HepG2 (cell line): ENCODE measurements around the gene BCAS3. TPM values are rescaled to one million over a fixed set of nuclear protein-coding genes. Genes with fewer than 3 reads are reported as not detected.

Experiments
- KIAA2018 ChIP-seq: sonication (generic); formaldehyde crosslinking; IDR thresholded peaks from 2 replicates; pipeline ENCODE4 v1.5.0; 2020; ENCODE audit warnings: mild to moderate bottlenecking, missing genetic modification reagents, borderline replicate concordance
- MED13 ChIP-seq: sonication (generic); formaldehyde crosslinking; IDR thresholded peaks from 2 replicates; pipeline ENCODE4 v1.5.0; 2020; ENCODE audit warnings: missing genetic modification reagents
- SRSF4 ChIP-seq: fragments of 200-400 bp; formaldehyde crosslinking; IDR thresholded peaks from one replicate; pipeline ENCODE4 v1.6.1; 2018; ENCODE audit warnings: mild to moderate bottlenecking, low read depth, low read length, moderate library complexity; ENCODE audit not compliant: poor library complexity, severe bottlenecking
- ZFX ChIP-seq: sonication (generic); formaldehyde crosslinking; IDR thresholded peaks from 2 replicates; pipeline ENCODE4 v1.4.0; 2020; ENCODE audit warnings: mild to moderate bottlenecking, low read depth, missing genetic modification reagents, moderate library complexity
- ZNF407 ChIP-seq: sonication (generic); formaldehyde crosslinking; IDR thresholded peaks from one replicate; pipeline ENCODE4 v1.5.1; 2020; ENCODE audit warnings: mild to moderate bottlenecking, missing genetic modification reagents; ENCODE audit errors: not compliant biosample characterization
- ZNF512B ChIP-seq: sonication (generic); formaldehyde crosslinking; IDR thresholded peaks from 2 replicates; pipeline ENCODE4 v1.5.1; 2020; ENCODE audit warnings: missing genetic modification reagents, mild to moderate bottlenecking, borderline replicate concordance
- ZNF564 ChIP-seq: sonication (generic); formaldehyde crosslinking; IDR thresholded peaks from 2 replicates; pipeline ENCODE4 v1.8.1; 2023; ENCODE audit warnings: mild to moderate bottlenecking, missing genetic modification reagents
- ZNF660 ChIP-seq: sonication (generic); formaldehyde crosslinking; IDR thresholded peaks from 2 replicates; pipeline ENCODE4 v1.5.1; 2020; ENCODE audit warnings: mild to moderate bottlenecking, low read depth, missing genetic modification reagents, borderline replicate concordance
- polyA plus RNA-seq, 8 experiments: library from polyadenylated mRNA; depleted of rRNA in 3 of 8; stranded (reverse) in 7 of 8; unstranded in 1 of 8; fragments of >200 nt; fragmentation: Illumina TruSeq in 4 of 8; extraction: Trizol in 4 of 8; gene quantifications; 2 replicates each; pipeline versions ENCODE4 v1.2.1 to v1.2.3, GENCODE V29; 2011 to 2016; ENCODE audit warnings: low read depth in 4 of 8, missing spikeins in 1 of 8, mixed read lengths in 1 of 8; ENCODE audit not compliant: insufficient read depth in 1 of 8
- total RNA-seq, 5 experiments: library from RNA; depleted of rRNA; stranded (reverse); fragments of >200 nt; fragmentation: Illumina TruSeq; extraction: Trizol; gene quantifications; 2 replicates each; pipeline ENCODE4 v1.2.3, GENCODE V29; 2016; ENCODE audit warnings: low read depth in 1 of 5

The BCAS3 gene
- total and polyA plus RNA-seq, 2 of the 13 experiments (the other 11 are each of a cell fraction or from before 2014, with no cell fraction given) = 10.7 to 11.2 TPM

GRCh38 chr17:61394630-61395408 lies 717.2 kb downstream of the BCAS3 start (continued):
- no peak for TF ChIP-seq KIAA2018 (CRISPR knock-in tag)
- TF ChIP-seq ZNF512B (CRISPR knock-in tag) = no peak
- TF ChIP-seq SRSF4 = no peak
- no peak for TF ChIP-seq ZNF564
- TF ChIP-seq ZFX = no peak; the same call in 1 of the 2 replicates
- TF ChIP-seq MED13 (CRISPR knock-in tag) = no peak
- no peak for TF ChIP-seq ZNF407 (CRISPR knock-in tag)
- TF ChIP-seq ZNF660 (CRISPR knock-in tag) = no peak
